ENCODE measurements around the gene LIPT1. TPM values are rescaled to one million over a fixed set of nuclear protein-coding genes. Genes with fewer than 3 reads are reported as not detected.
A peak's percentile ranks its signal among the peaks of the same experiment; 100 is the strongest.
"Not testable (repeated sequence)": the region's sequence is repeated elsewhere in the genome, so short reads cannot be mapped to it uniquely, and the experiment has no call there.

LIPT1 gene
- total and polyA plus RNA-seq, 3 experiments from 2014 or later = 4.9 to 21.9 (median 5.5) TPM

DNA sequence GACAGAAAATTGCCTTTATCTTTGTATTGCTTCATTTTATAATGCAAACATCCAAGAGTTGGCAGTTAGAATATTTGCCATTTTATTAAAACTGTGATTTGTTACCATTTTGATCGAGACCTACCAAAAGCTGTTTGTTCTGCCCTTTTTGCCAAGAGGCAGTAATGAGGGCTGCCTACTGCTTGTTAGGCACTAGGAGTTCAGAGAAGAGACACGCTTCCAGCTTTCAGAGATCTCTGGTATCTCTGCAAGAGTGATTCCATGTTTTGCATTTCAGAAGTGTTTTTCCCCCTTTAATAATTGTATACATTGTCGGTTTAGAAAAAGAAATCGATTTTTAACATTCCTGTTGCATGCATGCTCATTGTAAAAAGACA, 26.8 kb downstream of the LIPT1 start:
- peaks cover 0 to 26% (median 0%) of the 10 kb centered on the region in 3 donors for H3K36me3 Mint-ChIP-seq
- Histone ChIP-seq H3K4me3 (ENCODE audit: low read length) (peak overlapping the region; percentile 99), H3K9me3 (ENCODE audit: low read length) (no peaks in the 10 kb centered on the region), H3K27me3 (ENCODE audit: insufficient read depth, low read length, poor library complexity, severe bottlenecking) (no peaks in the 10 kb centered on the region), H3K27ac (ENCODE audit: low read depth, low read length) (peak overlapping the region; percentile 90), H3K36me3 (ENCODE audit: insufficient read depth, low read length) (no peaks in the 10 kb centered on the region), H3K4me1 (ENCODE audit: insufficient read depth, low read length) (peaks cover 52% of the 10 kb centered on the region)
- ChIA-PET POLR2A (interaction anchor here (0.7 to 2.1 kb wide), 4 partner anchors 12 to 164 kb away, joined by 3 to 12 read pairs (median 8); partner anchors contain the start of genes C2orf15, LIPT1 and TSGA10), CTCF (interaction anchor here (1.4 kb wide), 1 partner anchor 308 kb away, joined by 5 read pairs; the partner anchor contains the start of gene REV1)
- no peaks in the 10 kb centered on the region for H3K9me3 Mint-ChIP-seq
- peaks cover 44 to 87% (median 73%) of the 10 kb centered on the region in 3 donors for H3K4me1 Mint-ChIP-seq
- H3K27ac Mint-ChIP-seq = peak overlapping the region in 6 of 8 donors; percentile 89 to 100 (median 100)
- no peak for DNase-seq
- peak overlapping the region; percentile 94 to 100 (median 99) for H3K4me3 Mint-ChIP-seq
- no peaks in the 10 kb centered on the region for H3K27me3 Mint-ChIP-seq

DNA sequence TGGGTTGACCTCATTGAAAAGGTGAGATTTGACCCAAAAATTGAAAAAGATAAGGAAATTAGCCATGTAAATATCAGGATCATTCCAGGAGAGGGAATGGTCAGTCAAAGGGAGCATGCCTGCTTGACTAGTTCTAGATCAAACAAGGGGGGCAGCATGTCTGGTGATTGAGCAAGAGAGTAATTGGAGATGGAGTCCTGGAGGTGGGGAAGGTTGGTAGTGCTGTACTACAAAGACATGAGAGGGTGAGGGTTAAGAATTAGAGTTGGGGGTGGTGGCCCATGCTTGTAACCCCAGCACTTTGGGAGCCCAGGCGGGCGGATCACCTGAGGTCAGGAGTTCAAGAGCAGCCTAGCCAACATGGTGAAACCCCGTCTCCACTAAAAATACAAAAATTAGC, 28.3 kb downstream of the LIPT1 start:
- Mint-ChIP-seq H3K27ac (peak overlapping the region in 4 of 8 donors; percentile 20 to 74 (median 24)), H3K36me3 (peaks cover 0 to 28% (median 0%) of the 10 kb centered on the region in 3 donors), H3K4me1 (peaks cover 40 to 73% (median 59%) of the 10 kb centered on the region in 3 donors), H3K9me3 (no peaks in the 10 kb centered on the region), H3K4me3 (peak overlapping the region in 5 of 7 donors; percentile 12 to 42 (median 27)), H3K27me3 (no peaks in the 10 kb centered on the region)
- no peak overlapping the region for H3K27ac ChIP-seq (ENCODE audit: low read depth, low read length)
- no peak for DNase-seq
- no peaks in the 10 kb centered on the region for H3K36me3 ChIP-seq (ENCODE audit: insufficient read depth, low read length)
- no peaks in the 10 kb centered on the region for H3K27me3 ChIP-seq (ENCODE audit: insufficient read depth, low read length, poor library complexity, severe bottlenecking)
- peaks cover 47% of the 10 kb centered on the region for H3K4me1 ChIP-seq (ENCODE audit: insufficient read depth, low read length)
- ChIA-PET CTCF (no interaction called here), POLR2A (no interaction called here)
- no peaks in the 10 kb centered on the region for H3K9me3 ChIP-seq (ENCODE audit: low read length)
- no peak overlapping the region for H3K4me3 ChIP-seq (ENCODE audit: low read length)

- ChIA-PET POLR2A (no interaction called here), CTCF (interaction anchor here (0.8 kb wide), 1 partner anchor 9 kb away, joined by 3 read pairs; no protein-coding TSS in a partner anchor)
- Histone ChIP-seq H3K27me3 (ENCODE audit: insufficient read depth, low read length, poor library complexity, severe bottlenecking) (no peaks in the 10 kb centered on the region), H3K9me3 (ENCODE audit: low read length) (no peaks in the 10 kb centered on the region), H3K4me3 (ENCODE audit: low read length) (no peak overlapping the region), H3K36me3 (ENCODE audit: insufficient read depth, low read length) (peaks cover 6% of the 10 kb centered on the region), H3K4me1 (ENCODE audit: insufficient read depth, low read length) (peaks cover 29% of the 10 kb centered on the region), H3K27ac (ENCODE audit: low read depth, low read length) (no peak overlapping the region)
- no peak for DNase-seq
- no peak overlapping the region for H3K4me3 Mint-ChIP-seq
- H3K9me3 Mint-ChIP-seq = no peaks in the 10 kb centered on the region
- peaks cover 29 to 65% (median 43%) of the 10 kb centered on the region in 3 donors for H3K4me1 Mint-ChIP-seq
- no peak overlapping the region for H3K27ac Mint-ChIP-seq
- no peaks in the 10 kb centered on the region for H3K27me3 Mint-ChIP-seq
- peaks cover 2 to 40% (median 8%) of the 10 kb centered on the region in 3 donors for H3K36me3 Mint-ChIP-seq
Observed at GRCh38 chr2:99184811-99185210, 30.0 kb downstream of the LIPT1 start.

- no peaks in the 10 kb centered on the region for H3K9me3 Mint-ChIP-seq
- POLR2A ChIA-PET = no interaction called here
- peaks cover 11 to 50% (median 16%) of the 10 kb centered on the region in 3 donors for H3K36me3 Mint-ChIP-seq
Observed at GRCh38 chr2:99187011-99187410, 32.2 kb downstream of the LIPT1 start.

GRCh38 chr2:99188357-99188756, 33.6 kb downstream of the LIPT1 start:
- Mint-ChIP-seq H3K4me3 (no peak overlapping the region), H3K36me3 (peaks cover 18 to 62% (median 20%) of the 10 kb centered on the region in 3 donors), H3K4me1 (peaks cover 20 to 50% (median 23%) of the 10 kb centered on the region in 3 donors), H3K27ac (peak overlapping the region in 3 of 8 donors; percentile 1 to 17 (median 17)), H3K9me3 (no peaks in the 10 kb centered on the region), H3K27me3 (no peaks in the 10 kb centered on the region)
- H3K4me1 ChIP-seq (ENCODE audit: insufficient read depth, low read length) = peaks cover 7% of the 10 kb centered on the region
- ChIA-PET POLR2A (no interaction called here), CTCF (no interaction called here)
- no peak overlapping the region for H3K27ac ChIP-seq (ENCODE audit: low read depth, low read length)
- H3K27me3 ChIP-seq (ENCODE audit: insufficient read depth, low read length, poor library complexity, severe bottlenecking) = no peaks in the 10 kb centered on the region
- no peaks in the 10 kb centered on the region for H3K9me3 ChIP-seq (ENCODE audit: low read length)
- peaks cover 13% of the 10 kb centered on the region for H3K36me3 ChIP-seq (ENCODE audit: insufficient read depth, low read length)
- H3K4me3 ChIP-seq (ENCODE audit: low read length) = no peak overlapping the region
- DNase-seq = no peak

More at GRCh38 chr2:99187011-99187410, 32.2 kb downstream of the LIPT1 start:
- no peak overlapping the region for H3K4me3 ChIP-seq (ENCODE audit: low read length)
- no peaks in the 10 kb centered on the region for H3K27me3 Mint-ChIP-seq
- no peaks in the 10 kb centered on the region for H3K9me3 ChIP-seq (ENCODE audit: low read length)
- no peak overlapping the region for H3K4me3 Mint-ChIP-seq
- peak overlapping the region in 3 of 8 donors; percentile 3 to 85 (median 64) for H3K27ac Mint-ChIP-seq
- H3K27ac ChIP-seq (ENCODE audit: low read depth, low read length) = no peak overlapping the region
- H3K4me1 Mint-ChIP-seq = peaks cover 25 to 57% (median 32%) of the 10 kb centered on the region in 3 donors
- DNase-seq = no peak
- peaks cover 14% of the 10 kb centered on the region for H3K4me1 ChIP-seq (ENCODE audit: insufficient read depth, low read length)
- peaks cover 9% of the 10 kb centered on the region for H3K36me3 ChIP-seq (ENCODE audit: insufficient read depth, low read length)
- H3K27me3 ChIP-seq (ENCODE audit: insufficient read depth, low read length, poor library complexity, severe bottlenecking) = no peaks in the 10 kb centered on the region
- CTCF ChIA-PET = no interaction called here

- Histone ChIP-seq H3K27ac (ENCODE audit: low read depth, low read length) (no peak overlapping the region), H3K36me3 (ENCODE audit: insufficient read depth, low read length) (peaks cover 20% of the 10 kb centered on the region), H3K4me1 (ENCODE audit: insufficient read depth, low read length) (no peaks in the 10 kb centered on the region), H3K27me3 (ENCODE audit: insufficient read depth, low read length, poor library complexity, severe bottlenecking) (no peaks in the 10 kb centered on the region), H3K9me3 (ENCODE audit: low read length) (no peaks in the 10 kb centered on the region), H3K4me3 (ENCODE audit: low read length) (no peak overlapping the region)
- POLR2A ChIA-PET = no interaction called here
- CTCF ChIA-PET = no interaction called here
- no peaks in the 10 kb centered on the region for H3K9me3 Mint-ChIP-seq
- no peaks in the 10 kb centered on the region for H3K27me3 Mint-ChIP-seq
- H3K4me1 Mint-ChIP-seq = peaks cover 9 to 30% (median 12%) of the 10 kb centered on the region in 3 donors
- peak overlapping the region in 1 of 8 donors; percentile 27 for H3K27ac Mint-ChIP-seq
- DNase-seq = no peak
- H3K4me3 Mint-ChIP-seq = no peak overlapping the region
- H3K36me3 Mint-ChIP-seq = peaks cover 20 to 75% (median 23%) of the 10 kb centered on the region in 3 donors
Observed at GRCh38 chr2:99190548-99190947, 35.8 kb downstream of the LIPT1 start.

GRCh38 chr2:99192364-99192763, 37.6 kb downstream of the LIPT1 start:
- H3K4me3 ChIP-seq (ENCODE audit: low read length); DNase-seq; H3K4me1 ChIP-seq (ENCODE audit: insufficient read depth, low read length); H3K27ac ChIP-seq (ENCODE audit: low read depth, low read length); POLR2A ChIA-PET; H3K9me3 Mint-ChIP-seq; H3K9me3 ChIP-seq (ENCODE audit: low read length); CTCF ChIA-PET; H3K27me3 Mint-ChIP-seq; H3K27me3 ChIP-seq (ENCODE audit: insufficient read depth, low read length, poor library complexity, severe bottlenecking); H3K4me3 Mint-ChIP-seq: not testable (repeated sequence)
- H3K36me3 ChIP-seq (ENCODE audit: insufficient read depth, low read length) = peaks cover 29% of the 10 kb centered on the region
- Mint-ChIP-seq H3K36me3 (peaks cover 20 to 79% (median 29%) of the 10 kb centered on the region in 3 donors), H3K4me1 (peaks cover 9 to 21% (median 10%) of the 10 kb centered on the region in 3 donors), H3K27ac (peak overlapping the region in 1 of 8 donors; percentile 77)

GRCh38 chr2:99198103-99198841, 43.5 kb downstream of the LIPT1 start:
- no peaks in the 10 kb centered on the region for H3K9me3 Mint-ChIP-seq
- peaks cover 16% of the 10 kb centered on the region for H3K36me3 ChIP-seq (ENCODE audit: insufficient read depth, low read length)
- no peak overlapping the region for H3K27ac ChIP-seq (ENCODE audit: low read depth, low read length)
- no peaks in the 10 kb centered on the region for H3K4me1 ChIP-seq (ENCODE audit: insufficient read depth, low read length)
- CTCF ChIA-PET = no interaction called here
- H3K27ac Mint-ChIP-seq = peak overlapping the region in 3 of 8 donors; percentile 7 to 47 (median 32)
- H3K4me3 ChIP-seq (ENCODE audit: low read length) = no peak overlapping the region
- POLR2A ChIA-PET = no interaction called here
- peaks cover 0 to 4% (median 0%) of the 10 kb centered on the region in 3 donors for H3K4me1 Mint-ChIP-seq
- no peak overlapping the region for H3K4me3 Mint-ChIP-seq
- H3K27me3 ChIP-seq (ENCODE audit: insufficient read depth, low read length, poor library complexity, severe bottlenecking) = no peaks in the 10 kb centered on the region
- H3K27me3 Mint-ChIP-seq = no peaks in the 10 kb centered on the region
- no peak for DNase-seq
- H3K36me3 Mint-ChIP-seq = peaks cover 0 to 40% (median 16%) of the 10 kb centered on the region in 3 donors
- no peaks in the 10 kb centered on the region for H3K9me3 ChIP-seq (ENCODE audit: low read length)
